ENCODE data around the gene TBL1X.

GRCh38 chrX:9458516-9459078 is 6.3 kb upstream of the TBL1X start:
- TF ChIP-seq TAF1 (IDR thresholded peaks at IDR 0.05; ENCODE audit: borderline replicate concordance, insufficient read depth, low read length): no peak
- TF ChIP-seq POLR2AphosphoS5 (IDR thresholded peaks at IDR 0.05; ENCODE audit: low read depth, low read length): no peak
- no peak for TF ChIP-seq SIN3A (IDR thresholded peaks at IDR 0.05; ENCODE audit: borderline replicate concordance, insufficient read depth, low read length)
- TF ChIP-seq, protein P1, sequence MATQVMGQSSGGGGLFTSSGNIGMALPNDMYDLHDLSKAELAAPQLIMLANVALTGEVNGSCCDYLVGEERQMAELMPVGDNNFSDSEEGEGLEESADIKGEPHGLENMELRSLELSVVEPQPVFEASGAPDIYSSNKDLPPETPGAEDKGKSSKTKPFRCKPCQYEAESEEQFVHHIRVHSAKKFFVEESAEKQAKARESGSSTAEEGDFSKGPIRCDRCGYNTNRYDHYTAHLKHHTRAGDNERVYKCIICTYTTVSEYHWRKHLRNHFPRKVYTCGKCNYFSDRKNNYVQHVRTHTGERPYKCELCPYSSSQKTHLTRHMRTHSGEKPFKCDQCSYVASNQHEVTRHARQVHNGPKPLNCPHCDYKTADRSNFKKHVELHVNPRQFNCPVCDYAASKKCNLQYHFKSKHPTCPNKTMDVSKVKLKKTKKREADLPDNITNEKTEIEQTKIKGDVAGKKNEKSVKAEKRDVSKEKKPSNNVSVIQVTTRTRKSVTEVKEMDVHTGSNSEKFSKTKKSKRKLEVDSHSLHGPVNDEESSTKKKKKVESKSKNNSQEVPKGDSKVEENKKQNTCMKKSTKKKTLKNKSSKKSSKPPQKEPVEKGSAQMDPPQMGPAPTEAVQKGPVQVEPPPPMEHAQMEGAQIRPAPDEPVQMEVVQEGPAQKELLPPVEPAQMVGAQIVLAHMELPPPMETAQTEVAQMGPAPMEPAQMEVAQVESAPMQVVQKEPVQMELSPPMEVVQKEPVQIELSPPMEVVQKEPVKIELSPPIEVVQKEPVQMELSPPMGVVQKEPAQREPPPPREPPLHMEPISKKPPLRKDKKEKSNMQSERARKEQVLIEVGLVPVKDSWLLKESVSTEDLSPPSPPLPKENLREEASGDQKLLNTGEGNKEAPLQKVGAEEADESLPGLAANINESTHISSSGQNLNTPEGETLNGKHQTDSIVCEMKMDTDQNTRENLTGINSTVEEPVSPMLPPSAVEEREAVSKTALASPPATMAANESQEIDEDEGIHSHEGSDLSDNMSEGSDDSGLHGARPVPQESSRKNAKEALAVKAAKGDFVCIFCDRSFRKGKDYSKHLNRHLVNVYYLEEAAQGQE (IDR thresholded peaks at IDR 0.05; ENCODE audit: insufficient read depth in 1 of 2, low read depth in 2 of 2, low read length in 2 of 2): no peak
- TF ChIP-seq FOXP2 (optimal IDR thresholded peaks at IDR 0.05; ENCODE audit: borderline replicate concordance, extremely low read depth, extremely low read length, insufficient read depth): no peak
